GM13976 (cell line): ENCODE results near the gene IL3.

Experiments used
- DNase-seq: peaks from one replicate; pipeline ENCODE4 v3.0.0; 2012; ENCODE audit warnings: low spot score
- CTCF ChIP-seq: IDR thresholded peaks from 2 replicates; pipeline ENCODE4 v1.5.1; 2012; ENCODE audit warnings: borderline replicate concordance, mild to moderate bottlenecking; ENCODE audit not compliant: insufficient read depth; ENCODE audit errors: extremely low read depth, missing control alignments, control extremely low read depth
- in situ Hi-C: fragments of 300-500 bp; cut with MboI; formaldehyde crosslinking; loops from one replicate; pipeline ENCODE4 v1.12.0; 2022; ENCODE audit warnings: low sequenced_read_pairs, mixed read lengths, inconsistent platforms; ENCODE audit not compliant: unreplicated experiment

The IL3 gene

GRCh38 chr5:132033122-132033521 lies 27.3 kb upstream of the IL3 start:
- no peak for TF ChIP-seq CTCF
- no peak for DNase-seq
- in situ Hi-C loops = no loop called here

- TF ChIP-seq CTCF = no peak
- DNase-seq = no peak
- in situ Hi-C loops = no loop called here
Measured at GRCh38 chr5:132037353-132037752, 23.1 kb upstream of the IL3 start.

- DNase-seq = no peak
- no peak for TF ChIP-seq CTCF
- in situ Hi-C loops = no loop called here
Measured at GRCh38 chr5:132044207-132044606, 16.2 kb upstream of the IL3 start.

GRCh38 chr5:132046880-132047299 lies 13.6 kb upstream of the IL3 start:
- in situ Hi-C loops = no loop called here
- no peak for TF ChIP-seq CTCF

GRCh38 chr5:132049093-132049492 lies 11.4 kb upstream of the IL3 start:
- DNase-seq = no peak
- in situ Hi-C loops = no loop called here
- no peak for TF ChIP-seq CTCF

More at GRCh38 chr5:132046880-132047299, 13.6 kb upstream of the IL3 start:
- no peak for DNase-seq

- no peak for TF ChIP-seq CTCF
- in situ Hi-C loops = no loop called here
- no peak for DNase-seq
Measured at GRCh38 chr5:132049559-132049958, 10.9 kb upstream of the IL3 start.

GRCh38 chr5:132050136-132050535 lies 10.3 kb upstream of the IL3 start:
- no peak for DNase-seq
- no peak for TF ChIP-seq CTCF
- in situ Hi-C loops = no loop called here
